Activated CD4-positive, alpha-beta T cell treated with anti-CD3 and anti-CD28 coated beads, Interleukin-2, amount 10 ng/mL, durations not matched to agents 7 days and 5 days (primary cell): ENCODE data around the gene CHST9. TPM values are rescaled to one million over a fixed set of nuclear protein-coding genes. Genes with fewer than 3 reads are reported as not detected.
"Not testable (repeated sequence)": the region's sequence is repeated elsewhere in the genome, so short reads cannot be mapped to it uniquely, and the experiment has no call there.

Experiments
- CTCF ChIA-PET: fragments of 350-600 bp; sonication (Branson Sonifier 250); formaldehyde crosslinking; loops from one replicate; lab custom pipeline; 2021; ENCODE audit warnings: antibody characterized with exemption; lab: Charles Lee
- POLR2A ChIA-PET: fragments of 350-600 bp; sonication (Branson Sonifier 250); formaldehyde crosslinking; loops from one replicate; lab custom pipeline; 2021; ENCODE audit warnings: antibody characterized with exemption; lab: Charles Lee
- DNase-seq: peaks from one replicate; pipeline ENCODE4 v3.0.0-alpha.2; 2020
- H3K27ac Mint-ChIP-seq: one replicate; pipeline ENCODE4 v1.8.0; 2021; ENCODE audit warnings: mild to moderate bottlenecking, moderate library complexity, mixed read lengths
- H3K27me3 Mint-ChIP-seq: one replicate; pipeline ENCODE4 v1.8.0; 2021; ENCODE audit warnings: mixed read lengths
- H3K36me3 Mint-ChIP-seq: one replicate; pipeline ENCODE4 v1.8.0; 2021; ENCODE audit warnings: low read depth, mixed read lengths
- H3K4me1 Mint-ChIP-seq: one replicate; pipeline ENCODE4 v1.8.0; 2021; ENCODE audit warnings: mixed read lengths
- H3K4me3 Mint-ChIP-seq: one replicate; pipeline ENCODE4 v1.8.0; 2021; ENCODE audit warnings: mild to moderate bottlenecking, moderate library complexity, mixed read lengths
- H3K9me3 Mint-ChIP-seq: one replicate; pipeline ENCODE4 v1.8.0; 2021; ENCODE audit warnings: mixed read lengths
- total RNA-seq, 2 experiments: library from RNA; stranded (reverse); gene quantifications; one replicate each; pipeline ENCODE4 v1.2.3, GENCODE V29; 2021

CHST9 gene
- total RNA-seq, 2 experiments from 2014 or later = not detected

GRCh38 chr18:27113358-27113757 lies 71.8 kb downstream of the CHST9 start:
- Mint-ChIP-seq H3K27me3 (no peaks in the 10 kb centered on the region), H3K4me3 (no peak overlapping the region), H3K4me1 (no peaks in the 10 kb centered on the region), H3K36me3 (no peaks in the 10 kb centered on the region), H3K9me3 (no peaks in the 10 kb centered on the region), H3K27ac (no peak overlapping the region)
- ChIA-PET POLR2A (no interaction called here), CTCF (no interaction called here)
- DNase-seq = no peak

GRCh38 chr18:27110319-27110718 lies 74.8 kb downstream of the CHST9 start:
- ChIA-PET CTCF (no interaction called here), POLR2A (no interaction called here)
- no peaks in the 10 kb centered on the region for H3K27me3 Mint-ChIP-seq
- H3K9me3 Mint-ChIP-seq = no peaks in the 10 kb centered on the region
- no peaks in the 10 kb centered on the region for H3K4me1 Mint-ChIP-seq
- H3K36me3 Mint-ChIP-seq = no peaks in the 10 kb centered on the region
- no peak overlapping the region for H3K27ac Mint-ChIP-seq
- no peak for DNase-seq
- no peak overlapping the region for H3K4me3 Mint-ChIP-seq

GRCh38 chr18:27109451-27109850 lies 75.7 kb downstream of the CHST9 start:
- CTCF ChIA-PET = no interaction called here
- no peak for DNase-seq
- POLR2A ChIA-PET = no interaction called here
- Mint-ChIP-seq H3K27ac (no peak overlapping the region), H3K36me3 (no peaks in the 10 kb centered on the region), H3K4me1 (no peaks in the 10 kb centered on the region), H3K4me3 (no peak overlapping the region), H3K27me3 (no peaks in the 10 kb centered on the region), H3K9me3 (no peaks in the 10 kb centered on the region)

GRCh38 chr18:27108842-27109241 lies 76.3 kb downstream of the CHST9 start:
- H3K9me3 Mint-ChIP-seq = no peaks in the 10 kb centered on the region
- H3K36me3 Mint-ChIP-seq = no peaks in the 10 kb centered on the region
- no peak for DNase-seq
- no peak overlapping the region for H3K27ac Mint-ChIP-seq
- H3K27me3 Mint-ChIP-seq = no peaks in the 10 kb centered on the region
- CTCF ChIA-PET = no interaction called here
- H3K4me3 Mint-ChIP-seq = no peak overlapping the region
- no peaks in the 10 kb centered on the region for H3K4me1 Mint-ChIP-seq
- POLR2A ChIA-PET = no interaction called here

- Mint-ChIP-seq H3K36me3 (no peaks in the 10 kb centered on the region), H3K27me3 (no peaks in the 10 kb centered on the region), H3K4me3 (no peak overlapping the region), H3K27ac (no peak overlapping the region), H3K9me3 (peaks cover 2% of the 10 kb centered on the region), H3K4me1 (no peaks in the 10 kb centered on the region)
- POLR2A ChIA-PET = no interaction called here
- DNase-seq = no peak
- CTCF ChIA-PET = no interaction called here
Observed at GRCh38 chr18:27104743-27105142, 80.4 kb downstream of the CHST9 start.

GRCh38 chr18:27094621-27095020 lies 90.5 kb downstream of the CHST9 start:
- no peak overlapping the region for H3K4me3 Mint-ChIP-seq
- CTCF ChIA-PET = no interaction called here
- H3K4me1 Mint-ChIP-seq = no peaks in the 10 kb centered on the region
- H3K36me3 Mint-ChIP-seq = no peaks in the 10 kb centered on the region
- H3K27ac Mint-ChIP-seq = no peak overlapping the region
- no peaks in the 10 kb centered on the region for H3K27me3 Mint-ChIP-seq
- POLR2A ChIA-PET = no interaction called here
- H3K9me3 Mint-ChIP-seq = no peaks in the 10 kb centered on the region
- DNase-seq = no peak

GRCh38 chr18:27093290-27093689 lies 91.8 kb downstream of the CHST9 start:
- POLR2A ChIA-PET, H3K27ac Mint-ChIP-seq, H3K9me3 Mint-ChIP-seq: not testable (repeated sequence)

GRCh38 chr18:27081701-27082100 lies 103.4 kb downstream of the CHST9 start:
- Mint-ChIP-seq H3K9me3 (no peaks in the 10 kb centered on the region), H3K27me3 (no peaks in the 10 kb centered on the region), H3K4me3 (no peak overlapping the region), H3K36me3 (no peaks in the 10 kb centered on the region), H3K4me1 (no peaks in the 10 kb centered on the region), H3K27ac (no peak overlapping the region)
- ChIA-PET POLR2A (no interaction called here), CTCF (no interaction called here)
- DNase-seq = no peak

More at GRCh38 chr18:27093290-27093689, 91.8 kb downstream of the CHST9 start:
- DNase-seq, H3K36me3 Mint-ChIP-seq, CTCF ChIA-PET, H3K4me1 Mint-ChIP-seq, H3K27me3 Mint-ChIP-seq, H3K4me3 Mint-ChIP-seq: not testable (repeated sequence)

GRCh38 chr18:27075828-27076227 lies 109.3 kb downstream of the CHST9 start:
- no peak overlapping the region for H3K27ac Mint-ChIP-seq
- no peaks in the 10 kb centered on the region for H3K27me3 Mint-ChIP-seq
- no peaks in the 10 kb centered on the region for H3K4me1 Mint-ChIP-seq
- H3K36me3 Mint-ChIP-seq = no peaks in the 10 kb centered on the region
- H3K9me3 Mint-ChIP-seq = no peaks in the 10 kb centered on the region
- CTCF ChIA-PET = no interaction called here
- POLR2A ChIA-PET = no interaction called here
- DNase-seq = no peak
- no peak overlapping the region for H3K4me3 Mint-ChIP-seq

- H3K36me3 Mint-ChIP-seq = no peaks in the 10 kb centered on the region
- ChIA-PET POLR2A (no interaction called here), CTCF (no interaction called here)
- DNase-seq = no peak
- no peaks in the 10 kb centered on the region for H3K27me3 Mint-ChIP-seq
- H3K27ac Mint-ChIP-seq = no peak overlapping the region
- H3K9me3 Mint-ChIP-seq = no peaks in the 10 kb centered on the region
- H3K4me1 Mint-ChIP-seq = no peaks in the 10 kb centered on the region
- H3K4me3 Mint-ChIP-seq = no peak overlapping the region
Observed at GRCh38 chr18:27073404-27073830, 111.7 kb downstream of the CHST9 start.

- POLR2A ChIA-PET = no interaction called here
- H3K27me3 Mint-ChIP-seq = no peaks in the 10 kb centered on the region
- no peak overlapping the region for H3K27ac Mint-ChIP-seq
- no peaks in the 10 kb centered on the region for H3K4me1 Mint-ChIP-seq
- CTCF ChIA-PET = no interaction called here
- no peak for DNase-seq
- no peaks in the 10 kb centered on the region for H3K9me3 Mint-ChIP-seq
- H3K36me3 Mint-ChIP-seq = no peaks in the 10 kb centered on the region
- H3K4me3 Mint-ChIP-seq = no peak overlapping the region
Observed at GRCh38 chr18:27064673-27065072, 120.4 kb downstream of the CHST9 start.

- Mint-ChIP-seq H3K27me3 (no peaks in the 10 kb centered on the region), H3K4me1 (no peaks in the 10 kb centered on the region), H3K36me3 (no peaks in the 10 kb centered on the region), H3K9me3 (no peaks in the 10 kb centered on the region), H3K27ac (no peak overlapping the region), H3K4me3 (no peak overlapping the region)
- CTCF ChIA-PET = no interaction called here
- POLR2A ChIA-PET = no interaction called here
- DNase-seq = no peak
Observed at GRCh38 chr18:27062802-27063201, 122.3 kb downstream of the CHST9 start.

- ChIA-PET POLR2A (no interaction called here), CTCF (no interaction called here)
- DNase-seq = no peak
- Mint-ChIP-seq H3K36me3 (no peaks in the 10 kb centered on the region), H3K27ac (no peak overlapping the region), H3K4me3 (no peak overlapping the region), H3K4me1 (no peaks in the 10 kb centered on the region), H3K27me3 (no peaks in the 10 kb centered on the region), H3K9me3 (no peaks in the 10 kb centered on the region)
Observed at GRCh38 chr18:27061488-27062095, 123.5 kb downstream of the CHST9 start.

- no peak for DNase-seq
- Mint-ChIP-seq H3K4me1 (no peaks in the 10 kb centered on the region), H3K9me3 (no peaks in the 10 kb centered on the region), H3K4me3 (no peak overlapping the region), H3K27me3 (no peaks in the 10 kb centered on the region), H3K27ac (no peak overlapping the region), H3K36me3 (no peaks in the 10 kb centered on the region)
- POLR2A ChIA-PET = no interaction called here
- CTCF ChIA-PET = interaction anchor here (0.5 kb wide), 1 partner anchor 89 kb away, joined by 3 read pairs; no protein-coding TSS in a partner anchor
Observed at GRCh38 chr18:27057519-27058234, 127.4 kb downstream of the CHST9 start.
